Measurements from ENCODE around the gene TPM3. TPM values are rescaled to one million over a fixed set of nuclear protein-coding genes. Genes with fewer than 3 reads are reported as not detected.

The TPM3 gene
- total RNA-seq, 2 experiments from 2014 or later: 856 to 880 TPM

DNA sequence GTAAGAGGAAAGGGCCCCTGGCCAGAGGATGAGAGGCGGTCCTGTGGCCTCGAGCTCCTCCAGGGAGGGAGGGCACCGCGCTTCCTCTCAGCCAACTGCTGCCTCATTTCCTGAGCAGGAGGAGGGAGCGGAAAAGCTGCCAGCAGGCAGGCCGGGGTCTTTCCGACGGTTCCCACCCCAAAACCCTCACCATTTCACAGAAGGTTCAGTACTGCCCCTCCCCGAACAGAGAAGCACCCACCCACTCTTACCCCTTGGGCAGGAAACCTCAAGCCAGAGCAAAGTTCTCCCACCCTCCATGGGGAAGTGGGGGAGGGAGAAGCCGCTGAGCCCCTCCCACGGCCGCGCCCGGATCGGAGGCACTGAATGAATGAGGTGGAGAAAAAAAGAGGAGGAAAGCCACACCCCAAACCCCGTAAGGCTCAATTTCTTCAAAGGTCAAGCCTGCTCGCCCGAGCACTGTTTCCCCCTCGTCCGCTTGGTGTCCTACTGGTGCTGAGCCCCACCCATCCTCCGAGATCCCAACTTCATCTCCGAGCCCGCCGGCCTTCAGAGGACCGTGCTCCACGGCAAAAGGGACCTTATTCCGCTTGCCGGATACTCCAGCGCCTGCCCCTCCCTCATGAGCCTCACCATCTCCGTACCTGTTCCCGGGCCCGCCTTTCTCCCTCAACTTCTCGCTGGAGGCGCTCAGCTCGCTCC is 9.4 kb downstream of the TPM3 start:
- CTCF ChIA-PET: interaction anchor here (1.4 to 3.6 kb wide), 6 partner anchors 17 to 215 kb away, joined by 3 to 23 read pairs (median 10); partner anchors contain the start of genes CREB3L4 and RAB13
- H3K4me1 Mint-ChIP-seq (ENCODE audit: low read depth): peaks cover 51% of the 10 kb centered on the region
- H3K9me3 Mint-ChIP-seq (ENCODE audit: insufficient read depth): no peaks in the 10 kb centered on the region
- H3K36me3 Mint-ChIP-seq (ENCODE audit: low read depth): peaks cover 52% of the 10 kb centered on the region
- ATAC-seq: peak; percentile 72
- H3K4me3 Mint-ChIP-seq: peak overlapping the region; percentile 99
- peaks cover under 1% of the 10 kb centered on the region for H3K27me3 Mint-ChIP-seq (ENCODE audit: low read depth)
- H3K27ac Mint-ChIP-seq: peak overlapping the region; percentile 100
- DNase-seq: peak; percentile 92
- POLR2A ChIA-PET: interaction anchor here (0.6 to 8.1 kb wide), 15 partner anchors 11 to 282 kb away, joined by 3 to 84 read pairs (median 5); partner anchors contain the start of genes RPS27 and UBAP2L

DNA sequence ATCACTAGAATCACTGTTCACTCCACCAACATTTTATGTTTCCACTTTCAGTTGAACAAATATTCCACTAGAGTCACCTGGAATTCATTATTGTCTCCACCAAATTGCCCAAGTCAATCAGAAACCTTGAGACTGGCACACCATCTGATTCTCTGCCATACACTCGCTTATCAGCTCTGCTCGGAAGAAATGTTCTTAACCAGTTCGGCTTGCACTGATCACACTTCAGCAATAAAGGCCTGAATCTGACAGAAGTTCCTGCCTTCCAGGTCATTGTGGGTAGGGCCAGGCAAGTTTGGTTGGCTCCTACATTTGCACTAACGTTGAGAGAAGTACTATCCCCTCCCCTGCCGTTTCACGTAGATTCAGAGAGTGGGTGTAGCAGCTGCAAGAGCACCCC is 10.0 kb downstream of the TPM3 start:
- ChIA-PET POLR2A (interaction anchor here (0.9 to 8.1 kb wide), 13 partner anchors 11 to 191 kb away, joined by 3 to 84 read pairs (median 5); partner anchors contain the start of genes RPS27 and UBAP2L), CTCF (interaction anchor here (1.4 to 3.6 kb wide), 6 partner anchors 17 to 214 kb away, joined by 3 to 23 read pairs (median 10); partner anchors contain the start of genes CREB3L4 and RAB13)
- peak overlapping the region; percentile 99 for H3K4me3 Mint-ChIP-seq
- peaks cover 57% of the 10 kb centered on the region for H3K4me1 Mint-ChIP-seq (ENCODE audit: low read depth)
- peak overlapping the region; percentile 100 for H3K27ac Mint-ChIP-seq
- no peak for DNase-seq
- no peak for ATAC-seq
- H3K27me3 Mint-ChIP-seq (ENCODE audit: low read depth): no peaks in the 10 kb centered on the region
- H3K9me3 Mint-ChIP-seq (ENCODE audit: insufficient read depth): no peaks in the 10 kb centered on the region
- H3K36me3 Mint-ChIP-seq (ENCODE audit: low read depth): peaks cover 58% of the 10 kb centered on the region

DNA sequence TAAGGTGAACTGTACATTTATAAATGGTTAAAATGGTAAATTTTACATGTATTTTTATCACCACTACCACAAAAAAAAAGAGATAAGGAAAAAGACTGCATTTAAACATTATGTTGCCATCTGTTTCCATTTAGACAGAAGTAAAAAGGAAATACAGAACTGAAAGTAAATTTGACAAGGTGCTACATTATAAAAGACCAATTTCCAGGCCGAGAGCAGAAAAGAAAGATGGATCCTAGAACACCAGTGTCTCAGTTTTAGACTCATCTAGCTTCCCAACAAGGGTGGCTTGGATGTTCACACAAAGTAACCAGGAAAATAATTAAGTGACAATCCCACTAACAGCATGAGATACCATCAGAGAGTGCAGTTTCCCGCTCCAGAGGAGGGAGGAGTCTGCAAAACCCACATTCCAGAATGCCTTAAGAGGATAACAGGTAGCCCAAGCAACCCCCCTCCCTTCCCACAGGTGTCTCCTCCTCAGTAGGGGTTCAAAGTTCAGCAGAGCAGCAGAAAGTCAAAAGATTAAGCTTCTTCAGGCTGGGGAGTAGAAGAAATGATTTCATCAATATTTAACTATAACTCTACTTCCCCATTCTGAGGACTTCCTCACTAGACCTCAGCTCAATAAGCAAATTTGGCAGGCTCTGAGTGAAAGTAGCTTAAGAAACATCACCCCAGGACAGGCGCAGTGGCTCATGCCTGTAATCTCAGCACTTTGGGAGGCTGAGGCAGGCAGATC is 11.8 kb downstream of the TPM3 start:
- Mint-ChIP-seq H3K9me3 (ENCODE audit: insufficient read depth) (no peaks in the 10 kb centered on the region), H3K36me3 (ENCODE audit: low read depth) (peaks cover 71% of the 10 kb centered on the region), H3K4me3 (peak overlapping the region; percentile 99), H3K27ac (peak overlapping the region; percentile 100), H3K4me1 (ENCODE audit: low read depth) (peaks cover 65% of the 10 kb centered on the region), H3K27me3 (ENCODE audit: low read depth) (no peaks in the 10 kb centered on the region)
- DNase-seq: no peak
- ATAC-seq: no peak
- ChIA-PET CTCF (interaction anchor here (2.4 to 3.6 kb wide), 3 partner anchors 19 to 155 kb away, joined by 14 to 23 read pairs (median 18); no protein-coding TSS in a partner anchor), POLR2A (interaction anchor here (1.2 to 8.1 kb wide), 6 partner anchors 11 to 213 kb away, joined by 3 to 84 read pairs (median 8); partner anchors contain the start of genes ATP8B2, CREB3L4 and UBAP2L)

DNA sequence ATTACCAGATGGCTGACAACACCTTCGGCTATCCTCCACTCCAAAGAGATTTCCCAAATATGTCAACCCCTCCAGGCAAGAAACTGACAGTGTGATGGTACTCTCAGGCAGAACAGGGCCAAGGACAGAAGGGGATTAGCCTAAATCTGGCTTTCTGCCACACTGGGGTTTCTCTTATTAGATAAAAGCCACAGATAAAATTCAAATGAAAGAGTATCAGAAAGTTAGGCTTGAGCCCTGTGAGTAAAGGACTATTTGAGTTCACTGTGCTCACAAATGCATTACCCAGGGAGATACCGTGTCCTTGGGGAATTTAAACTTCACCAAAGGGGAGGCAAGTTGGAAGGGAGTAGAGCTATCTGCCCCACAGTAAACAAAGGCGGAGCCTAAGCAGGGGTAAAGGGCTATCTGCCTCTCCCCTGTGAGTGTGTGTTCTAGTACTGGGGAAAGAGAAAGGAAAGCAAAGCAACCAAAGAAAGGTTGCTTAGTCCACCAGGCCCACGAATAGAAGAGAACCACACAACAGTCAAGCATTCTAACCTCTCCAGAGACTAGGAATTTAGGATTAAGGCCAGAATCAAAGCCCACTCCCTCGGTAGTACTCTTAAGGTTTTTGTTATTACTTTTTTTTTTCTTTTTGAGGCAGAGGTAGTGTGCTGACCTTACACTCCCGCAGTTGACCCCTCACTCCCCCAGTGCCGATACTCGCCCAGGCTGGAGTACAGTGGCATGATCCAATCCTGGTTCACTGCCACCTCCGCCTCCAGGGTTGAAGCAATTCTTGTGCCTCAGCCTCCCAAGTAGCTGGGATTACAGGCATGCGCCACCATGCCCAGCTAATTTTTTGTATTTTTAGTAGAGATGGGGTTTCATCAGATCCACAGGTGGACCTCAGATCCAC is 12.7 kb downstream of the TPM3 start:
- ChIA-PET CTCF (interaction anchor here (1.3 to 3.6 kb wide), 4 partner anchors 20 to 192 kb away, joined by 3 to 23 read pairs (median 9); no protein-coding TSS in a partner anchor), POLR2A (interaction anchor here (0.9 to 8.1 kb wide), 5 partner anchors 10 to 189 kb away, joined by 3 to 84 read pairs (median 3); no protein-coding TSS in a partner anchor)
- no peaks in the 10 kb centered on the region for H3K9me3 Mint-ChIP-seq (ENCODE audit: insufficient read depth)
- H3K27ac Mint-ChIP-seq: peak overlapping the region; percentile 100
- DNase-seq: no peak
- ATAC-seq: no peak
- peak overlapping the region; percentile 99 for H3K4me3 Mint-ChIP-seq
- no peaks in the 10 kb centered on the region for H3K27me3 Mint-ChIP-seq (ENCODE audit: low read depth)
- H3K4me1 Mint-ChIP-seq (ENCODE audit: low read depth): peaks cover 65% of the 10 kb centered on the region
- H3K36me3 Mint-ChIP-seq (ENCODE audit: low read depth): peaks cover 79% of the 10 kb centered on the region

DNA sequence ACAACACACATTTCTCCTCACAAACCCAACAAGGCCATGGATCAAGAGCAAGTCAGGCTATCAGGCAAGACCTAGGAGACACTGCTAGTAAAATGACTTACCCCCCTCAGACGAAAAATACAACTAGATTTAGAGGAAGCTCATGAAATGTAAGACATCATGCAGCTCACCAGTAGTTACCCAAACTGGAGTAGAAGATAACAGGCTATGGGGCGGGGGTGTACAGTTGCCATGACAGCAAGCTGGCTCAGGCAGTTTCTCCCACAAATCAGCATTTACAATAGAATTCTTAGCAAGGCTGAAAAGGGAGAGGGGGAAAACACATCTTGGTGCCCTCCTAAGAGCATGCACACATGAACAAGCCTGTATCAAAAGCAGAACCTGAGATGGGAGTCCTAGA is 13.9 kb downstream of the TPM3 start:
- ATAC-seq (no peak), DNase-seq (no peak)
- CTCF ChIA-PET: interaction anchor here (0.6 to 3.4 kb wide), 9 partner anchors 20 to 369 kb away, joined by 3 to 11 read pairs (median 4); no protein-coding TSS in a partner anchor
- H3K27ac Mint-ChIP-seq: peak overlapping the region; percentile 100
- peak overlapping the region; percentile 99 for H3K4me3 Mint-ChIP-seq
- peaks cover 79% of the 10 kb centered on the region for H3K36me3 Mint-ChIP-seq (ENCODE audit: low read depth)
- no peaks in the 10 kb centered on the region for H3K9me3 Mint-ChIP-seq (ENCODE audit: insufficient read depth)
- H3K4me1 Mint-ChIP-seq (ENCODE audit: low read depth): peaks cover 61% of the 10 kb centered on the region
- POLR2A ChIA-PET: interaction anchor here (0.9 to 8.1 kb wide), 6 partner anchors 9 to 188 kb away, joined by 3 to 84 read pairs (median 4); no protein-coding TSS in a partner anchor
- H3K27me3 Mint-ChIP-seq (ENCODE audit: low read depth): no peaks in the 10 kb centered on the region

DNA sequence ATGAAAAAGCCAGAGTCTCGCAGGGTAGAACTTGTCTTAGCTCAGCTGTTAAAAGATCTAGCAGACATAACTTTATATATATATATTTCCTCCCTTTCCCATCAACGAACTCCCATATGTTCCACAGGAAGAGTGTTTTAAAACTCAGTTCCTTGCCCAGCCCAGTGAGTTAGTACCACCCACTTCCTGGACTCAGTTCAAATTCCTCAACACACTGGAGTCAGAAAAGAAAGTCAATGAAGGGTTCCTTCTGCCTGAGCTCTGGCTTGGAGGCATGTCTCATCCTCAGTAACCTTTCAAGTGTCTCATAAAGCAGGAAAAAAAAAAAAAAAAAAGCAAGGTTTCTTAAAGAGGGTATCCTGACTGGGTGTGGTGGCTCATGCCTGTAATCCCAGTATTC is 15.6 kb downstream of the TPM3 start:
- no peak overlapping the region for H3K4me3 Mint-ChIP-seq
- H3K4me1 Mint-ChIP-seq (ENCODE audit: low read depth): peaks cover 70% of the 10 kb centered on the region
- H3K9me3 Mint-ChIP-seq (ENCODE audit: insufficient read depth): no peaks in the 10 kb centered on the region
- no peak for DNase-seq
- peak overlapping the region; percentile 41 for H3K27ac Mint-ChIP-seq
- CTCF ChIA-PET: interaction anchor here (0.9 to 3.4 kb wide), 3 partner anchors 11 to 158 kb away, joined by 3 to 11 read pairs (median 6); no protein-coding TSS in a partner anchor
- no peak for ATAC-seq
- H3K36me3 Mint-ChIP-seq (ENCODE audit: low read depth): peaks cover 81% of the 10 kb centered on the region
- POLR2A ChIA-PET: interaction anchor here (1.3 to 8.1 kb wide), 2 partner anchors 17 to 45 kb away, joined by 3 to 84 read pairs; no protein-coding TSS in a partner anchor
- H3K27me3 Mint-ChIP-seq (ENCODE audit: low read depth): no peaks in the 10 kb centered on the region

DNA sequence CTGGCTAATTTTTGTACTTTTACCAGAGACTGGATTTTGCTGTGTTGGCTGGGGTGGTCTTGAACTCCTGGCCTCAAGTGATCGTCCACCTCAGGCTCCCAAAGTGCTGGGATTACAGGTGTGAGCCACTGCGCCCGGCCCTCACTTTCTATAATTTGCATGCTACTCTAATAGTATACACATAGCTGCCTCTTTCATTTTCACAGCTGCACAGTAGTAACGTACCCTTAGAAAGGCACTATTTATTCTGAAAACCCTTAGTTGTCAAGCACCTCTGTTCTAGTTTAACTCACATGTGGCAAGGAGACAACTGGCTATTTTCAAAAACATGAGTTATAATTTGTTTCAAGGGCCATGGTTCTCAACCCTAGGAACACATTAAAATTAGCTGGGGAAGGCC is 17.2 kb downstream of the TPM3 start:
- DNase-seq: no peak
- no peaks in the 10 kb centered on the region for H3K27me3 Mint-ChIP-seq (ENCODE audit: low read depth)

DNA sequence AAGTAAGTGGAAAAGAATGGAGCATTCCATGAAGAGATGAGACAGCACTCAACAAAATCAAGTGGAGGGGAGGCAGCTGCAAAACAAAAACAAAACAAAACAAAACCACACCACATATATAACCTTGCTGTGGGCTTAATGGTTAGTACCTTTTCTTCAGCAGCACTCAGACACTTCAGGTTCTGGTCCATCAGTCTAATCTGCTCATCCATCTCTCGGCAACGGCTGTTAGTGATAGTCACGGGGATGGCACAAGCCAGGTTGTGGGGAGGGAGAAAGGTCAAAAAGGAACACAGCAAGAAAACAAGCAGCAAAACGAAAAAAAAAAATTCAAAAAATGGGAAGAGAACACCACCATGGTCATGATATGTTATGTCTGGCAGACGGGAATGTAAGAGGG is 20.0 kb downstream of the TPM3 start:
- ChIA-PET POLR2A (no interaction called here), CTCF (no interaction called here)
- H3K4me1 Mint-ChIP-seq (ENCODE audit: low read depth): peaks cover 40% of the 10 kb centered on the region
- DNase-seq (no peak), ATAC-seq (no peak)
- no peaks in the 10 kb centered on the region for H3K9me3 Mint-ChIP-seq (ENCODE audit: insufficient read depth)
- H3K27ac Mint-ChIP-seq: no peak overlapping the region
- no peak overlapping the region for H3K4me3 Mint-ChIP-seq
- H3K36me3 Mint-ChIP-seq (ENCODE audit: low read depth): peaks cover 76% of the 10 kb centered on the region
- no peaks in the 10 kb centered on the region for H3K27me3 Mint-ChIP-seq (ENCODE audit: low read depth)

More for the DNA sequence above, 17.2 kb downstream of the TPM3 start:
- POLR2A ChIA-PET: interaction anchor here (1.3 kb wide), 1 partner anchor 184 kb away, joined by 3 read pairs; the partner anchor contains the start of gene RPS27
- Mint-ChIP-seq H3K27ac (no peak overlapping the region), H3K4me3 (no peak overlapping the region), H3K4me1 (ENCODE audit: low read depth) (peaks cover 62% of the 10 kb centered on the region), H3K36me3 (ENCODE audit: low read depth) (peaks cover 82% of the 10 kb centered on the region), H3K9me3 (ENCODE audit: insufficient read depth) (no peaks in the 10 kb centered on the region)
- CTCF ChIA-PET: no interaction called here
- no peak for ATAC-seq

DNA sequence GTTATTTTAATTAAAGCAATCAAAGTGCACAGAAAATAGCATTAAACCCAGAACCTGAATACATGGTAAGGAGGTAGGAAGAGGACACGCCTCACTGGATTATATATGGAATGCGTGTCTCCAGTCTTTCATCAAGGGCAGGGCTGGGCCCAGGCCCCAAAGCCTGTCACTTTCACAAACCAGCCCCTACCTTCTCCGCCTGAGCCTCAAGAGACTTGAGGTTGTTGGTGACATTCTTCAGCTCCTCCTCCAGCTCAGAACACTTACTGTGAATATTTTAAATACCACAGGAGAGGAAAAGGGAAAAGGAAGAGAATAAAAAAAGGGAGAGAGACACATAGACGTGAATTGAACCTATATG is 20.7 kb downstream of the TPM3 start:
- POLR2A ChIA-PET: interaction anchor here (1.3 to 3.1 kb wide), 2 partner anchors 11 to 12 kb away, joined by 8 to 17 read pairs; no protein-coding TSS in a partner anchor
- Mint-ChIP-seq H3K4me3 (no peak overlapping the region), H3K4me1 (ENCODE audit: low read depth) (peaks cover 38% of the 10 kb centered on the region), H3K9me3 (ENCODE audit: insufficient read depth) (no peaks in the 10 kb centered on the region), H3K27ac (no peak overlapping the region), H3K36me3 (ENCODE audit: low read depth) (peaks cover 79% of the 10 kb centered on the region), H3K27me3 (ENCODE audit: low read depth) (no peaks in the 10 kb centered on the region)
- DNase-seq: no peak
- ATAC-seq: peak; percentile 21
- CTCF ChIA-PET: no interaction called here

DNA sequence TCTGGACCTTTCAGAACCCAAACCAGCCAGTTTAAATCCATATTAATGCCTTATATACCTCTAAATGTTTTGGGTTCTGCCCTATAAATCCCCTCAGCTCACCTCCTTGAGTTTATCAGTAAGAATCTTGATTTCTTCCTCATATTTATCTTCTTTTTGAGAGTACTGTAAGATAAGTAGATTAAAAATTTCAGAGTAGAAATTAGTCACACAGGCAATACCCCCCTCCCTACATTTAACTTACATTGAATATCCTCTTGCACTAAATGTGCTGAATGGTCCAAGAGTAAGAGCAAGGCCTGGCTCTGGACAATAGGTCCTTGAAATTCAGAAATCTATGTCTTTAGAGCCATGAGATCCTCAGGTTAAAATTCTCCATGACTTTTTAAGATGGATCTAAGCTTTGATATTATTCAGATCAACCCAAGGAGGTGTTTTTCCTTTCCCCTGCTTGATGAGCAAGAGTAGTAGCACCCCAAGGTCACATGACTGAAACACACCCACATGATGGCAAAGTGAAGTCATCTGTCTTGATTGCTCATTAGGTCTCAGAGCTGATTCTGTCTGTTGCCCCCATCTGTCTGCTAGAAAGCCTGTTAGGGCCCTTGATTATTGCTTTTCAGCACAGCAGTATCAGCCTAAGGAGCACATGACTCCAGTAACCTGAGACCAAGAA is 21.2 kb downstream of the TPM3 start:
- Mint-ChIP-seq H3K27ac (peak overlapping the region; percentile 43), H3K9me3 (ENCODE audit: insufficient read depth) (no peaks in the 10 kb centered on the region), H3K4me3 (no peak overlapping the region), H3K27me3 (ENCODE audit: low read depth) (no peaks in the 10 kb centered on the region), H3K4me1 (ENCODE audit: low read depth) (peaks cover 34% of the 10 kb centered on the region), H3K36me3 (ENCODE audit: low read depth) (peaks cover 79% of the 10 kb centered on the region)
- ATAC-seq (peak; percentile 50), DNase-seq (no peak)
- ChIA-PET POLR2A (interaction anchor here (1.3 to 3.7 kb wide), 3 partner anchors 9 to 12 kb away, joined by 8 to 17 read pairs (median 12); no protein-coding TSS in a partner anchor), CTCF (no interaction called here)

All from activated CD8-positive, alpha-beta T cell treated with anti-CD3 and anti-CD28 coated beads, Interleukin-2, amount 10 ng/mL, durations not matched to agents 7 days and 5 days (primary cell).